Esophagus muscularis mucosa (tissue), 4 donors: ENCODE results near the gene PGP. TPM values are rescaled to one million over a fixed set of nuclear protein-coding genes. Genes with fewer than 3 reads are reported as not detected.

Experiments used
- DNase-seq: peaks from one replicate; pipeline ENCODE4 v3.0.0-alpha.2; 2017; ENCODE audit errors: extremely low spot score
- H3K27ac ChIP-seq, 4 donors: fragments of 200-600 bp; sonication (generic); replicated peaks in 1 of 4; 1 replicate in 3 of 4; 2 replicates in 1 of 4; pipeline ENCODE4 v1.5.1; 2016 to 2019; ENCODE audit warnings: mild to moderate bottlenecking in 1 of 4
- H3K27me3 ChIP-seq, 4 donors: fragments of 200-600 bp; sonication (generic); one replicate each; pipeline versions ENCODE4 v1.5.1 to v1.6.0; 2016 to 2019
- H3K36me3 ChIP-seq, 4 donors: fragments of 200-600 bp; sonication (generic); one replicate each; pipeline ENCODE4 v1.5.1; 2016 to 2019
- H3K4me1 ChIP-seq, 4 donors: fragments of 200-600 bp; sonication (generic); one replicate each; pipeline ENCODE4 v1.5.1; 2016 to 2019
- H3K4me3 ChIP-seq, 4 donors: fragments of 200-600 bp; sonication (generic); 1 replicate in 2 of 4; 2 replicates in 2 of 4; pipeline ENCODE4 v1.5.1; 2016 to 2019; ENCODE audit warnings: mild to moderate bottlenecking in 4 of 4, moderate library complexity in 1 of 4
- H3K9me3 ChIP-seq, 4 donors: fragments of 200-600 bp; sonication (generic); 1 replicate in 3 of 4; 2 replicates in 1 of 4; pipeline ENCODE4 v1.5.1; 2016 to 2019
- CTCF ChIP-seq, 3 experiments: fragments of 200-600 bp in 2 of 3; fragments of 450-650 bp in 1 of 3; sonication (generic) in 2 of 3; IDR thresholded peaks; one replicate each; pipeline ENCODE4 v1.5.1; 2017 to 2019; ENCODE audit warnings: antibody characterized with exemption in 3 of 3, mild to moderate bottlenecking in 2 of 3, moderate library complexity in 1 of 3
- EP300 ChIP-seq: sonication (generic); formaldehyde crosslinking; IDR thresholded peaks from one replicate; pipeline ENCODE4 v1.6.1; 2017; ENCODE audit warnings: antibody characterized with exemption
- POLR2A ChIP-seq: fragments of 450-650 bp; IDR thresholded peaks from one replicate; pipeline ENCODE4 v1.6.1; 2017; ENCODE audit warnings: antibody characterized with exemption, moderate library complexity, mild to moderate bottlenecking, low read depth
- POLR2AphosphoS5 ChIP-seq, 2 donors: sonication (generic); formaldehyde crosslinking; IDR thresholded peaks; one replicate each; pipeline ENCODE4 v1.6.1; 2017; ENCODE audit warnings: antibody characterized with exemption in 2 of 2
- WGBS: methylation state at CpG from one replicate; pipeline ENCODE4 v1.1.5; 2018; 5-methylcytosine and 5-hydroxymethylcytosine counted together
- intact Hi-C: fragments of 100-400 bp; cut with DNase I; formaldehyde crosslinking; loops from one replicate; pipeline ENCODE4 v1.15.1; 2023
- total RNA-seq, 4 donors: library from RNA; depleted of rRNA; stranded (reverse); fragments of >200 nt; gene quantifications; one replicate each; pipeline versions ENCODE4 v1.1.0 to v1.2.1, GENCODE V29; 2016

Gene PGP
- total RNA-seq, 4 donors from 2014 or later: 8.9 to 20.0 (median 13.7) TPM

DNA sequence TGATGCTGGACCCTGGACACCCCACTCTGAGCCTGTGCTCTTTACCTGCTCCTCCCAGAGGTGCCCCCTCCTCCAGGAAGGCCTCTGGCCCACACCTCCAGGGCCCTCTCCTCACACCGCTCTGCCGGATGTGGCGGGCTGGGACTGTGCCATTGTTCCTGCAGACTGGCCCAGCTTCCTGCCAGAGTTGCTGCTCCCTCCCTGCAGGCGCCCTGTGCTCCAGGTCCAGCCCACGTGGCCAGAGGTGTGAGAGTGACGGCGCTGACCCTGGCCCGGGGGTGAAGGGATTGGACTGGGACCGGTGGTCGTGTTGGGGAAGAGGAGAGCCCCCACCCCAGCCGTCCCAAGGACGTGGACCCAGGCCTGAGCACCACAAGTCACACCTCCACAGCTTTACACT is 14.5 kb upstream of the PGP start:
- peaks cover 0 to 24% (median 1%) of the 10 kb centered on the region in 4 donors for H3K27me3 ChIP-seq
- intact Hi-C loops: no loop called here
- H3K4me3 ChIP-seq: no peak overlapping the region
- DNase-seq: no peak
- H3K4me1 ChIP-seq: peaks cover 25 to 33% (median 32%) of the 10 kb centered on the region in 4 donors
- no peak for TF ChIP-seq CTCF (IDR thresholded peaks at IDR 0.05)
- TF ChIP-seq EP300: no peak
- TF ChIP-seq POLR2AphosphoS5 (IDR thresholded peaks at IDR 0.05): no peak
- no peak for TF ChIP-seq POLR2A
- no peaks in the 10 kb centered on the region for H3K9me3 ChIP-seq
- H3K36me3 ChIP-seq: peaks cover 52 to 77% (median 75%) of the 10 kb centered on the region in 4 donors
- WGBS: 90% methylated on average over 3 of the region's 12 CpGs
- H3K27ac ChIP-seq: no peak overlapping the region

GRCh38 chr16:2228161-2228824 is 13.7 kb upstream of the PGP start:
- WGBS: 89% methylated on average over 12 of the region's 25 CpGs
- peaks cover 25 to 37% (median 33%) of the 10 kb centered on the region in 4 donors for H3K4me1 ChIP-seq
- peaks cover 0 to 16% (median 0%) of the 10 kb centered on the region in 4 donors for H3K27me3 ChIP-seq
- no peak for DNase-seq
- TF ChIP-seq CTCF (IDR thresholded peaks at IDR 0.05): no peak
- no peak for TF ChIP-seq POLR2AphosphoS5 (IDR thresholded peaks at IDR 0.05)
- no peak for TF ChIP-seq POLR2A
- TF ChIP-seq EP300: no peak
- H3K4me3 ChIP-seq: no peak overlapping the region
- intact Hi-C loops: no loop called here
- peaks cover 44 to 69% (median 67%) of the 10 kb centered on the region in 4 donors for H3K36me3 ChIP-seq
- H3K27ac ChIP-seq: no peak overlapping the region
- no peaks in the 10 kb centered on the region for H3K9me3 ChIP-seq

GRCh38 chr16:2226918-2227317 is 12.3 kb upstream of the PGP start:
- no peak overlapping the region for H3K27ac ChIP-seq
- WGBS: 90% methylated on average over 6 of the region's 6 CpGs
- no peaks in the 10 kb centered on the region for H3K9me3 ChIP-seq
- no peak overlapping the region for H3K4me3 ChIP-seq
- intact Hi-C loops: no loop called here
- peaks cover 28 to 41% (median 38%) of the 10 kb centered on the region in 4 donors for H3K4me1 ChIP-seq
- H3K27me3 ChIP-seq: peaks cover 0 to 8% (median 0%) of the 10 kb centered on the region in 4 donors
- TF ChIP-seq EP300 (no peak), POLR2AphosphoS5 (IDR thresholded peaks at IDR 0.05) (no peak), POLR2A (no peak), CTCF (IDR thresholded peaks at IDR 0.05) (no peak)
- no peak for DNase-seq
- peaks cover 30 to 55% (median 54%) of the 10 kb centered on the region in 4 donors for H3K36me3 ChIP-seq

DNA sequence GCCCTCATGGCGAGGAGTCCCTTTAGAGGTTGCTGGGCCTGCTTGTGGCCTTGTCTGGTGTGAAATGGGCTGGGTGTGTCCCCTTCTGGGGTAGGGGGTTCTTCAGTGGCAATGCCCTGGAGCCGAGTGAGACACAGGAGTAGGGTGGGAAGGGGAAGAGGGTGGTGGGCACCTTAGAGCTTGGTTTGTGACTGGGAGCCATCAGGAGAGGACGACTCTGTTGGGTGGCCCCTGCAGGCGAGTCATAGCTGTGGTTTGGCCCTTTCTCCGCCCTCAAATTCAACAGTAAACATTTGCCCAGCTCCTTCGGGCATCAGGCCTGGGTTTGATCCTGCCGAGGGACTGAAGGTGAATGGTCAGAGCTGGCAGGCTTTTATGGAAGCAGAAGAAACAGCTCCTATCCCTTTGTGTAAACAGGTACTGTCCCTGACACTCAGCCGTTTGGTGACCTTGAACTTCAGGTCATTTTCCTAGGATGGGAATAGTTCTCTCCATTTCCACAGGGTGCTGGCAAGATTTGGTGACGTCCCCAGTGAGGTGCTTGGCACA is 11.7 kb upstream of the PGP start:
- Histone ChIP-seq H3K36me3 (peaks cover 24 to 49% (median 48%) of the 10 kb centered on the region in 4 donors), H3K4me3 (no peak overlapping the region), H3K27me3 (peaks cover 0 to 8% (median 0%) of the 10 kb centered on the region in 4 donors), H3K4me1 (peaks cover 28 to 41% (median 38%) of the 10 kb centered on the region in 4 donors), H3K9me3 (no peaks in the 10 kb centered on the region), H3K27ac (no peak overlapping the region)
- intact Hi-C loops: no loop called here
- 54% methylated on average over 8 of the region's 9 CpGs for WGBS
- TF ChIP-seq POLR2A (no peak), EP300 (no peak), CTCF (IDR thresholded peaks at IDR 0.05) (no peak), POLR2AphosphoS5 (IDR thresholded peaks at IDR 0.05) (no peak)
- no peak for DNase-seq
